ENCODE results near the gene GSDME.
"Not testable (repeated sequence)": the region's sequence is repeated elsewhere in the genome, so short reads cannot be mapped to it uniquely, and the experiment has no call there.

Gene GSDME

DNA sequence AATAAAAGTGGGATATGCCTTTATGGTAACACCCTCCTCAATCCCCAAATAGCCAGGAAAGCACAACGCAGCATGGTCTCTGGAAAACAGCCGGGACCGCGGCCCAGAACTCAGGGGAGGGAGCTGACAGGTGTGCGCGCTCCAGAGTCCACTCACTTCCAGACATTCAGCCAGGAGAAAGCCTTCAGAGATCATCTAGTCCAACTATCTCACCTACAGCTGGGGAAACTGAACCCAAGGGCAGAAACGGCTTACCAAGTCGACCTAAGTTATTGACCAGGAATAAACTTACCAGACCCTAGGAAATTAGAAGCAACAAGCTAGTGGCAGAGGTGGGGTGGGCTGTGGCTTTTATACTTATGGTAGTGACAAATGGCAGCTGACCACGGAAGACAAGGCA, 16.4 kb downstream of the GSDME start:
- no peak for DNase-seq

DNA sequence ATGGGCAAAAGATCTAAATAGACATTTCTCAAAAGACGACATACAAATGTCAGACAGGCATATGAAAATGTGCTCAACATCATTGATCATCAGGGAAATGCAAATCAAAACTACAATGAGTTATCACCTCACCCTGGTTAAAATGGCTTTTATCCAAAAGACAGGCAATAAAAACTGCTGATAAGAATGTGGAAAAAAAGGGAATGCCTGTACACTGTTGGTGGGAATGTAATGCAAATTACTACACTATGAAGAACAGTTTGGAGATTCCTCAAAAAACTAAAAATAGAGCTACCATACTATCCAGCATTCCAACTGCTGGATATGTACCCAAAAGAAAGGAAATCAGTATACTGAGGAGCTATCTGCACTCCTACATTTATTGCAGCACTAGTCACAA, 18.0 kb downstream of the GSDME start:
- DNase-seq = no peak

DNA sequence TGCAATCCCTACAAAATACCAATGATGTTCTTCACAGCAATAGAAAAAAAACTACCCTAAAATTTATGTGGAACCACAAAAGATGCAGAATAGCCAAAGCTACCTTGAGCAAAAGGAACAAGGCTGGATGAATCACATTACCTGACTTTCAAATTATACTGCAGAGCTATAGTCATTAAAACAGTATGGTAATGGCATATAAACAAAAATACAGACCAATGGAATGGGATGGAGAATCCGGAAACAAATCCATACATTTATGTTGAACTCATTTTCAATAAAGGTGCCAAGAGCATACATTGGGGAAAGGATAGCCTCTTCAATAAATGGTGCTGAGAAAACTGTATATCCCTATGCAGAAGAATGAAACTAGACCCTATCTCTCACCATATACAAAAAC, 18.7 kb downstream of the GSDME start:
- DNase-seq = no peak

DNA sequence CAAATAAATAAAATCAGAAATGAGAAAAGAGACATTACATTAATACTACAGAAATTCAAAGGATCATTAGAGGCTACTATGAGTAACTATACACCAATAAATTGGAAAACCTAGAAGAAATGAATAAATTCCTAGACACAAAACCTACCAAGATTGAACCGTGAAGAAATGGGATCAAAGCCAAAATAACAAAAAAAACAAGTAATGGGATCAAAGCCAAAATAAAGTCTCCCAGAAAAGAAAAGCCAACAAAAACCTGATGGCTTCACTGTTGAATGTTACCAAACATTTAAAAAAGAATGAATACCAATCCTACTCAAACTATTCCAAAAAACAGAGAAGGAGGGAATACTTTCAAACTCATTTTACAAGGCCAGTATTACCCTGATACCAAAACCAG, 20.0 kb downstream of the GSDME start:
- no peak for DNase-seq

DNA sequence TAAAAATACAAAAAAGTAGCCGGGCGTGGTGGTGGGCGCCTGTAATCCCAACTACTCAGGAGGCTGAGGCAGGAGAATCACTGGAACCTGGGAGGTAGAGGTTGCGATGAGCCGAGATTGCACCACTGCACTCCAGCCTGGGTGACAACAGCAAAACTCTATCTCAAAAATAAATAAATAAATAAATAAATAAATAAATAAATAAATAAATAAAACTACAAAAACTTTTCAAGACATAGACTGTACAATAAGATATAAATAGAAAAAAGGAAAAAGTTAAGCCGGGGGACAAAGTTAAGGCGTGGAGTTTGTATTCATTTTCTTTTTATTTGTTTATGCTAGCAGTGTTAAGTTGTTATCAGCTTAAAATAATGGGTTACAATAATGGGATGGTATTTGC, 21.7 kb downstream of the GSDME start:
- DNase-seq = not testable (repeated sequence)

DNA sequence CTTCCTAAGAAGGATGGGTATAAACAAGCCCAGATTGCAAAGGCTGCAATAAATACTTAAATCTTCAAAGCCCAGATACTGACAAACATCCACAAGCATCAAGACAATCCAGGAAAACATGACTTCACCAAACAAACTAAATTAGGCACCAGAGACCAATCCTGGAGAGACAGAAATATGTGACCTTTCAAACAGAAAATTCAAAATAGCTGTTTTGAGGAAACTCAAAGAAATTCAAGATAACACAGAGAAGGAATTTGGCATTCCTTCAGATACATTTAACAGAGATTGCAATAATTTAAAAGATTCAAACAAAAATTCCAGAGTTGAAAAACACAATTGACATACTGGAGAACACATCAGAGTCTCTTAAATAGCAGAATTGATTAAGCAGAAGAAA, 23.0 kb downstream of the GSDME start:
- DNase-seq = no peak

DNA sequence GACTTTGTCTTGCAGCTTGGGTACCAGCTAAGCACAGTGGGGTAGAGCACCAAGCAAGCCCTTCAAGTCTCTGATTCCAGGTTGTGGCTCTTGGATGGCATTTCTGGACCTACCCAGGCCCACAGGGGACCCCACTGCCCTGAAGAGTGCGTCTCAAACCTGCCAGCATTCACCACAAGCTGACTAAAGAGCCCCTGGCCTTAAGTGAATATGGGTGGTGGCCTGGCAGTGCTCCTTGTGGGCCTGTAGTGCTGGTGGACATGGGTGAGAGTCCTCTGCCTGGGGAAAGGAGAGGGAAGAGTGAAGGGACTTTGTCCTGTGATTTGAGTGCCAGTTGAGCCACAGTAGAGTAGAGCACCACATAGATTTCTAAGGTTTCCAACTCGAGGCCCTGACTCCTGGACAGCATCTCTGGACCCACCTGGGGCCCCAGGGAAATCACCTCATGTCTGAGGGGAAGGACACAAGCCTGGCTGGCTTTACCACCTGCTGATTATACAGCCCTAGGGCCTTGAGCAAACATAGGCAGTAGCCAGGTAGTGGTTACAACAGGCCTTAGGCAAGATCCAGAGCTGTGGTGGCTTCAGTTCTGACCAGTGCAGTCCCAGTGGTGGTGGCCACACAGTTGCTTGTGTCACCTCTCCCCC, 23.7 kb downstream of the GSDME start:
- no peak for DNase-seq

DNA sequence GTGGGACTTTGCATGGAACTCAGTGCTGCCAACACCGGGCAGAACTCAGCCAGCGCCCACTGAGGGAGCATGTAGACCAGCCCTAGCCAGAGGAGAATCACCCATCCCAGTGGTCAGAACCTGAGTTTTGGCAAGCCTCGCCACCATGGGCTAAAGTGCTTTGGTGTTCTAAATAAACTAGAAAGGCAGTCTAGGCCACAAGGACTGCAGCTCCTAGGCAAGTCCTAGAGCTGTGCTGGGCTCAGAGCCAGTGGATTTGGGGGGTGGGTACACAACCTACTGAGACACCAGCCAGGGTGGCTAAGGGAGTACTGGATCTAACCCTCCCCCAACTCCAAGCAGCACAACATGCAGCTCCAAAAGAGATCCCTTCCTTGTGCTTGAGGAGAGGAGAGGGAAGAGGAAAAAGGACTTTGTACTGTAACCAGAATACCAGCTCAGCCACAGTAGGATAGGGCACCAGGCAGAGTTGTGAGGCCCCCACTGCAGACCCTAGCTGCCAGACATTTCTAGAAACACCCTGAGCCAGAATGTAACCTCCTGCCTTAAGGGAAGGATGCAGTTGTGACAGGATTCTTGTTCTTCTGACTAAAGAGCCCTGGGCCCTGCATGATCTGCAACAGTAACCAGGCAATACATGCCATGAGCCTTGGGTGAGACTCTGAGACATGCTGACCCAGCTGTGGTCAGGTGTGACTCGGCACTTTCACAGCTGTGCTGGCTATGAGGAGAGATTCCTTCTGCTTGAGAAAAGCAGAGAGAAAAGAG, 24.4 kb downstream of the GSDME start:
- DNase-seq = no peak

DNA sequence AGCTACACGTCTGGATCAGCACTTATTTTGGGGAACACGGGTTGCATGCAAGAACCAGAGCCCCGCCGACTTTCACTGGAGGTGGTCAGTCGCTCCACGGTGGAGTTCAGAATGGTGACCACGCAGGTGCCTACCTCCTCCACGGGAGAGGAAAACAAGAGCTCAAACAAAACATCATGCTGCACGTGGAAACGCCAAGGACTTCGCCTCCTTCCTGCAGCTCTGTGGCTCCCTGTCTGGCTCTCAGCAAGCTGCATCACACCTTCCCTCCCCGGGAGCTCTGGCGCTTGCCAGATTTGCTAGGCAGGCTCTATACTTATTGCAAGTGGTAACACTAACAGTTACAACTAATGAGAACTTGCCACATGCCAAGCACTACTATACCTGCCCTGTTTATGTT, 26.0 kb downstream of the GSDME start:
- no peak for DNase-seq

DNA sequence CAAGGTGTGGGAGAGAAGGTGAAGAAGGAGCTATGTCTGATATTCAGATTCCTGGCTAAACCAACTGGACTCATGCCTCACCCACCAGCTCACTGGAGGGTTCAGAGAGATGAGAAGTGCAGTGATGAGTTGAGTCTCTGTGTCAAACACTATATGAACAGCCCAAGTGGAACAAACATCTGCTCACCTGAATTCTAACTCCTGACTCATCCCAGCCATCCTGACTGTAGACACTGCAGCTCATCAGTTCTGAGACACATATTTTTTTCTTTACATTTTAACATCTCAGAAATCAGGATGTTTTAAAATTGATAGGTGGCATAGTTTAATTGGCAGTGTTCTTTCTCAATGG, 27.3 kb downstream of the GSDME start:
- no peak for DNase-seq

DNA sequence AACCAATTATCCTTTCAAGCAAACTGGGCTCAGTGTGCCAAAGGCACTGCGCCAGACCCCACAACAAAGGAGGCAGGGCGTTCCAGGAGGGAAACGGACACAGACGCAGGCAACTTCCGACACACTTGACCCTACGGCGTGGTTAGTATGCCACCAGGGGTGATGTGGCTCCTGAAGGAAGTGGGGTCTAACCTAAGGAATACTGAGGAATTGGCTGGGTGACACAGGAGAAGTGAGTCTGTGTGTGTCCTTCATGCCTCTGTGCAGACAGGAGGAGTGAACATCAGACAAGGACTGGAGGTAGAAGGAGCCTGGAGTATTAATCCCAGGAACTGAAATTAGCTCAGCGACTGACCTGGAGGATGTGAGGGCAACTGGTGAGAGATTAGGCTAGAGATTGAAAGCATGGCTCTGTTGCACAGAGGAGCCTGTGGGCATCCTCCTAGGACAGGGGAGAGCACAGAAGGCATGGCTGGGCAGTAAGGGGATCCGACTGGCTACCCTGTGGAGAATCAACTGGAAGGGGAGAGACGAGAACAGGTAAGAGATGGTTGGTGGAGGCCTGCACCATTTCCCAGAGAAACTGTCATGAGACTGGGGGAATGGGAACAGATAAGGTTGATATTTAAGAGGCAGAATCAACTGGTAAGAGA, 27.8 kb downstream of the GSDME start:
- DNase-seq = no peak

DNA sequence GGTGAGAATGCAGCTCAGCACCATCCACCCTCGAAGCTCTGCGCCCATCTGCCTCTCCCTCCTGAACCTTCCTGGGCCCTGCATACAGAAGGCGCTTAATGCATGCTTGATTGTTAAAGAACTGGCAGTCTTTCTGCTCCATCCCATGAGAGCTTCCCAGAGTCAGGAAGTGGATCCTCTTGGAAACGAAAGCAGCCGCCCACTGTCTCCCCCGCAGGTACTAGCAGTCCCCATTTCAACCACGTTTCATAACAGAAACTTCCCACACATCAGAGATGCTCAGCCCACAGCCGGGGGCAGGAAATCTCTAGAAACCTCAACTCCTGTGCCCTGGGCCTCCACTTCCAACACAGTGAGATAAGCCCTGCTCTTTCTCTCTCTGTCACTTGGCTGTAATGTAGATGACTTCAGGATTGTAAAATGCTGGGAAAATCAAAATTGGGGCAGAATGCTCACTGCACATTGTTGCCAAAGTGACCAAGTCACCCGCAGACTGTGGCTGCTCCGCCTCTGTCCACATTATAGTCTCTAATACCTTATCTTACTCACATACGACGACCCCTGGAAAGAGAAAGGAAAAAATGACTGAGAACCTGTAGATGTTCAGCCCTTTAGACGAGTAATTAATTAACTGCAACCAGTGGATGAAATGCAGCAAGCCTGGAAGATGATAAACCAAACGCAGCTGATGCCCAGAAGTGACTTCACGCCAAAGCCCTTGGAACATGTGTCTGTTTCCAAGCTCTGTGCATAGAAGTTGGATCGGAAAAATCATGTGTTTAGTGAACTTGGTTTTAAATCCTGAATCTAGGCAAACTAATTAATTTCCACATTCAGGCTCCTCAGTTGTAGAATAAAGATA, 28.5 kb downstream of the GSDME start:
- peak in 1 of 2 donors; percentile 30 for DNase-seq

DNA sequence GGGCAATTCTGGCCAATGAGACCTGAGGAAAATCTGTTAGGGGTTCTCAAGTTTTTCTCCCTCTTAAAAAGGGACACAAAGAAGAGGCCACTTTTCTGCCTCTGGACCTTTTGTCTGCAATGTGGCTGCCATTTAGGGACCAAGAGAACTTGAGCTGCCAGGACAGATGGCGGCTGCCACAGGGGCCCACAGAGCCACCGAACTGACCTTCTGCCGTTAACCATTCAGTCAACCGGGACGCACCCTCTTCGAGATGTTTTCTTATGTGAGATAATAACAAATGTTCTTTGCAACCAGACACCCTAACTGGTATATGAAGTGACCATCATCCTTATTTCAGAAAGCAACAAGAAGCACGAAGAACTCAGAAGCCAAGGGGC, 29.2 kb downstream of the GSDME start:
- no peak for DNase-seq

DNA sequence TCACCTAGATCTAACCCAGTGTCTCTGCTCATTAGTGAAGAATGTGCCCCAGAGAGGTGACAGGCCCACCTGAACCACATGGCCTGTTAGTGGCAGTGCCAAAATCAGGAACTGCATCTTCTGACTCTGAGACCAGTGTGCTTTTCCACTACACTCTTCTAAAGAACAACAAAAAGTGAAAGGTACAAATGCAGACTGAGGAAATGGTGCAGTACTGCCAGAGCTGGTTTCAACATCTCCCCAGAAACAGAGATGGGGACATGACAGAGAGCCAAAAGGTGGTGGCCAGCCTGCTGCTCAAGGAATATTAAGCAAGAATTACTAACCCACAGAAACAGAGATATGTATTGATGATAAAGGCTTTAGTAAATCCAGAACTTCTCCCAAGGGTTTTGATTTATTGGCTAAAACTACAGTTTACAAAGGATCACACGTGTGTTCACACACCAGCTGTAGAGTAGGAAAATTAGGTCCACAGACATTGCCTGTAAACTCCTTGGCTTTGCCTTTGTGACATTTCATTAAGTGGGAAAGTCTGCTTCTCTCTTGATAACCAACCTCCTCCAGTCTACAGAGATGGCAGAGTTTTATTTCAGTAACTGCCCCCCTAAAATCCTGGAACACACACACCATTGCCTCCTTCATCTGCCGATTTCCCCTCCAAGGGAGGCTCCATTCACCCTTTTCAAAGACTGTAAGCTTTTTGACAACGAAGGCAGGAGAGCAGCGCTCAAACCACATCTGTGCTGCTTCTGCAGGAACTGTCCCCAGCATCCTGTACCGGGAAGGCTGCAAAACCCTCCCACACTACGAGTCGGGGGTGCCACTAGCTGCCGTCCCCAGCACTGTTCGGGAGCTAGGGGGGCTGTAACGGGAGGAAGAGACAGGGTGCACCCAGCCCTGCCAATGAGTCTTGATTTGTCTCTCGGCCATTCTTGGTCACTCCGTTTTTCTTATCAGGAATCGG, 29.8 kb downstream of the GSDME start:
- no peak for DNase-seq

DNA sequence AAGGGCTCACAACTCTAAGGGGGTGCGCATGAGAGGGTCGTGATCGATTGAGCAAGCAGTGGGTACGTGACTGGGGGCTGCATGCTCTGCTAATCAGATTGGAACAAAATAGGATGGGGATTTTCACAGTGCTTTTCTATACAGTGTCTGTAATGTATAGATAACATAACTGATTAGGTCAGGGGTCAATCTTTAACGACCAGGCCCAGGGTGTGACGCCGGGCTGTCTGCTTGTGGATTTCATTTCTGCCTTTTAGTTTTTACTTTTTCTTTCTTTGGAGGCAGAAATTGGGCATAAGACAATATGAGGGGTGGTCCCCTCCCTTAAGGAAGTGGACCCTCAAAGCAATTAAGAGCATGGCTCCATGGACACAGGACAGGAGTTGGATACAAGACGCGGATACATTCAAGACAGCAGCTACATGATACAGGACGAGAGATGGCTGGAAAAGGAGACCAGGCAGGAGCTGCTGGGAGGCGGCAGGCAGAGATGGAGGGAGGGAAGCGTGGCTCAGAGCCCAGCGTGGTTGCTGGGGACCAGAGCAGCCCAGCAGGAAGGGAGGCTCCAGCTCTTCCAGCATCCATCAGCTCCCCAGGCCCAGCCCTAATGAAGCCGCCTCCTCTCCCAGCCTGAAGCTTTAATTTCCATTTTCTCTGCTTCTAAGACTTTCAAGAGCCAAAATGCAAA, 31.6 kb downstream of the GSDME start:
- no peak for DNase-seq

DNA sequence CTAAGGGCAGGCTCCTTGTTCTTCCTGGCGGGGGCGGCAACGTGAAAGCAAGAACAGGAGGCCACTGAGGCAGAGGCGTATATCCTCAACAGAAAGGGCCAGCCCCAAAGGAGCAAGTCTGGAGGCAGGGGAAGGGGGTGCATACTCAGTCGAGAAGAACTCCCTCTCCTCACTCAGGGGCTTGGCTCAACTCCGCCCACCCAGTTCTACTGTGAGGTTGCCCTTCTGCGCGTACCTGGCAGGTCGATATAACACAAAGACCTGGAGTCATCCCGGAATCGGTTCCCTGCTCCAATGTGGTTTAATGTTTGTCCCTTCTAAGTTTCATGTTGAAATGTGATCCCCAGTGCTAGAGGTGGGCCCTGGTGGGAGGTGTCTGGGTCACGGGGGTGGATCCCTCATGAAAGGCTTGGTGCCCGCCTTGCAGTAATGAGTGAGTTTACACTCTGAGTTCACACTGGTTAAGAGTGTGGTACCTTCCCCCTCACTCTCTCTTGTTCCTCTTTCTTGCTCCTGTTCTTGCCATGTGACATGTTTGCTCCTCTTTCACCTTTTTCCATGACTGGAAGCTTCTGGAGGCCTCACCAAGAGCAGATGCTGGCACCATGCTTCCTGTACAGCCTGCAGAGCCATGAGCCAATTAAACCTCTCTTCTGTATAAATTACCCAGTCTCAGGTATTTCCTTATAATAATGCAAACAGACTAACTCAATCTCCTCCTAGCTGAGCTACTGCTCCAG, 32.6 kb downstream of the GSDME start:
- no peak for DNase-seq

DNA sequence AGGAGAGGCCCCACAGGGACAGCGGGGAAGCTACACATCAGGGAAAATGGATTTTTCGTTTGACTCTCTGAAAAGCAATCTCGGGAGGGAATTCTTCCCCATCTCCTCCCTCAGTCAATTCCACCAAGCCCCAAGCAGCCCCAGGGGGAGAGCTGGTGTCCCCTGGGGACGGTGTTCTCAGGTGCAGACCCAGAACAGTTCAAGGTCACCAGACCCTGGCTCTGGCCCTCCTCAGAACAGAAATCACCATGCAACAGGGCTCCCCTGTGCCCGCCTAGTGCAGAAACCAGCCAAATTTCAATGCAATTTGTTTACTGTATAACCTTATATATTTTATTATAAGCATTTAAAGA, 34.1 kb downstream of the GSDME start:
- DNase-seq = no peak

DNA sequence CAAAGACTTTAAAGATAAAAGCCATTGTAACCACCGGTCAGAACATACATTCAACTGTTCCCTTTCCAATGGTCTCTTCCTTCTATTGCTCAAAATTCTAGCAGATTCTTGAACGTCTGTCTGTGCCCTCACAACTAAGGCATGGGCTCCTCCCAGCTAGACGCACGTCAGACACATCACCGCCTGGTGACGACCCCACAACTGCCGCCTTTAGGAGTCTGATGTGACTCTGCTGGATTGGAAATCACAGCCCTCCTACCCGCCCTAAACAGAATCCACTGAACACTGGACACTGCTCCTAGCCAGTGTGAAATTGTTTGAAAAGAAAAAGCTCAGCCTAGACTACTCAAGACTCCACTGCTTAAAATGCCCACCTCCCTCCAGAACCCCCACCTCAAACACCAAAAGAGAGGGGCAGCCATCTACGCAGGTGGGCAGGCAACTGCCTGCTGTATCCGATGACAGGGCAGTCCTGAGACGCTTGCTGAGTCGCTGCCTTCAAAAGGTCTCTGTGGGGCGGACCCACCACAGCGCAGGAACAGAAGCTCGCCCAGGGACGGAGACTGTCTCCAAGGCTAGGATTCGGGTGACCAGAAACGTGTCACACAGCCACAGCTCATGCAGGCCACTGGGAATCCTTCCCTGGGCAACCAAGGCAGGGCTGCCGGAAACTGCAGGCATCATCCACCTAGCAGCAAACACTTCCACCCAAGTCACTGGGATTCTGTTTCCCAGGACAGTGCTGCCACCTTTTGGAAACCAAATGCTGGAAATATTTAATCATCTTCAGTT, 34.7 kb downstream of the GSDME start:
- DNase-seq = peak in 1 of 2 donors; percentile 64

DNA sequence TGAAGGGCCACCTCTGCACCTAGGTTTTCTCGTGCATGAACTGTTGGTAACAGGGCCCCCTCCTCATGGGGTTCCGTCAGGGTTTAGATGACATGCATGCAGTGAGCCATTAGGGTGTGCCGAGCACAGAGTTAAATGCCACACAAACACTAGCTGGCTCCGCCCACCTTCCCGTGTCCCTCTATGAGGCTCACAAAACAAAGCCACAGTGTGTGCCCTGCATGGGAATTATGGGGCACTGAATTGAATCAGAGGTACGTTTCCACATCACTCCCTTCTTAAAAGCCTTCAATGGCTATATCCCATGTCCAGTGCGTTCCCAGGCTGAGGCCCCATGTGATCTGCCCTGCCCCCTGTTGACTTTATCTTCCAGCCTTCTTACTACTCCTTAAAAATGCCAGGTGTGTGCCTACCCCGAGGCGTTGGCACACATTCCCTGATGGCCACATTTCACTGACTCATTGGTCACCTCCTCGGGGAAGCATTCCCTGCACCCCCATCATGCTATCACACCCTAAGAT, 35.7 kb downstream of the GSDME start:
- DNase-seq = no peak

DNA sequence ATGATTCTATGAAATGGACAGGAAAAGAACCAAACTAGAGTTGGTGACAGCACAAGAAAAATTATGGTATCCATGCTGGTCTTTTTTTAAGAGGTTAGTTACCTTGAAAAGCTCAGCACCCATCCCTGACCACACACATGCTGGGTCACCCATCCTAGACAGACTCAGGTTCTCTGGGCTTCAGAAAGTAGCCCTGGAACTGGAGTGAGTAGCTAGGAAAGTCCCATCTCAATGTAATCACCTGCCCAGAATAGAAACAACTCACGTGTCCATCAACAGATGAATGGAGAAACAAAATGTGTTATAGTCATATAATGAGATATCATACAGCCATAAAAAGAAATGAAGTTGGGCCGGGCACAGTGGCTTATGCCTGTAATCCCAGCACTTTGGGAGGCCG, 37.0 kb downstream of the GSDME start:
- DNase-seq = no peak

Measured in hippocampal formation (tissue), 2 donors.